Naive B cell (primary cell): ENCODE data around the gene CDH12. TPM values are rescaled to one million over a fixed set of nuclear protein-coding genes. Genes with fewer than 3 reads are reported as not detected.
"Not testable (repeated sequence)": the region's sequence is repeated elsewhere in the genome, so short reads cannot be mapped to it uniquely, and the experiment has no call there.

Source experiments
- ATAC-seq, 2 donors: fragments of 150-1000 bp; cut with Tn5 transposase; 2 replicates each; pipeline ENCODE4 v1.10.0; 2021; ENCODE audit warnings: low read depth in 2 of 2, mild to moderate bottlenecking in 2 of 2, moderate library complexity in 2 of 2
- DNase-seq: peaks from one replicate; pipeline ENCODE4 v3.0.0; 2022
- H3K27ac Mint-ChIP-seq, 6 donors: one replicate each; pipeline ENCODE4 v1.8.0; 2020 to 2022; ENCODE audit warnings: mild to moderate bottlenecking in 6 of 6, mixed read lengths in 6 of 6, moderate library complexity in 5 of 6, inconsistent platforms in 2 of 6
- H3K27me3 Mint-ChIP-seq, 3 donors: one replicate each; pipeline ENCODE4 v1.8.0; 2021 to 2022; ENCODE audit warnings: mixed read lengths in 3 of 3, mild to moderate bottlenecking in 1 of 3
- H3K36me3 Mint-ChIP-seq, 2 donors: one replicate each; pipeline ENCODE4 v1.8.0; 2020 to 2022; ENCODE audit warnings: mixed read lengths in 2 of 2, inconsistent platforms in 1 of 2, mild to moderate bottlenecking in 1 of 2
- H3K4me1 Mint-ChIP-seq, 3 donors: one replicate each; pipeline ENCODE4 v1.8.0; 2020 to 2022; ENCODE audit warnings: mixed read lengths in 3 of 3, inconsistent platforms in 1 of 3, mild to moderate bottlenecking in 1 of 3, moderate library complexity in 1 of 3
- H3K4me3 Mint-ChIP-seq, 8 donors: one replicate each; pipeline ENCODE4 v1.8.0; 2020 to 2022; ENCODE audit warnings: mild to moderate bottlenecking in 8 of 8, mixed read lengths in 8 of 8, moderate library complexity in 8 of 8, inconsistent platforms in 2 of 8
- H3K9me3 Mint-ChIP-seq, 7 donors: one replicate each; pipeline ENCODE4 v1.8.0; 2020 to 2022; ENCODE audit warnings: mixed read lengths in 7 of 7, mild to moderate bottlenecking in 5 of 7, inconsistent platforms in 2 of 7, moderate library complexity in 1 of 7
- polyA plus RNA-seq, 6 donors: library from polyadenylated mRNA; unstranded; fragments of 300-500 nt; fragmentation: Illumina TruSeq; gene quantifications; one replicate each; pipeline ENCODE4 v1.2.3, GENCODE V29; 2021; ENCODE audit warnings: low read depth in 6 of 6

The CDH12 gene
- polyA plus RNA-seq, 6 donors from 2014 or later: not detected

DNA sequence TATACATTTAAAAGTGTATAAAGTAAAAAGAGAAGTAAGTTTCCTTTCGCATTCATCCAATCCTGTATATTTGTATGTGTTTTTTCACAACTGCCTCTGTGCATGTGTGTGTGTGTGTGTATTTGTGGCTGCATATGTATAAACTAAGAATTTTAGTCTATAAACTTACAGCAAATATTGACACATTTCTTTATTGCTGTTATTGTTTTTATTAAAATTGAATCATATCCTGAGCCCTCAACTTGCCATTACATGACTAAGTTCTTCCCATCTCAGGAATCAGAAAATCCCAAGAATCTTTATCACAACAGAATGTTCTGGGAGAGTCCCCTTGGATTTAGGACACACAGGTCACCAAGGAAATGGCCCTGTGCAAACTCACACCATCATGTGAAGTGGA is 712.7 kb downstream of the CDH12 start:
- H3K27ac Mint-ChIP-seq, H3K4me3 Mint-ChIP-seq, ATAC-seq, DNase-seq, H3K4me1 Mint-ChIP-seq, H3K27me3 Mint-ChIP-seq, H3K9me3 Mint-ChIP-seq, H3K36me3 Mint-ChIP-seq: not testable (repeated sequence)

DNA sequence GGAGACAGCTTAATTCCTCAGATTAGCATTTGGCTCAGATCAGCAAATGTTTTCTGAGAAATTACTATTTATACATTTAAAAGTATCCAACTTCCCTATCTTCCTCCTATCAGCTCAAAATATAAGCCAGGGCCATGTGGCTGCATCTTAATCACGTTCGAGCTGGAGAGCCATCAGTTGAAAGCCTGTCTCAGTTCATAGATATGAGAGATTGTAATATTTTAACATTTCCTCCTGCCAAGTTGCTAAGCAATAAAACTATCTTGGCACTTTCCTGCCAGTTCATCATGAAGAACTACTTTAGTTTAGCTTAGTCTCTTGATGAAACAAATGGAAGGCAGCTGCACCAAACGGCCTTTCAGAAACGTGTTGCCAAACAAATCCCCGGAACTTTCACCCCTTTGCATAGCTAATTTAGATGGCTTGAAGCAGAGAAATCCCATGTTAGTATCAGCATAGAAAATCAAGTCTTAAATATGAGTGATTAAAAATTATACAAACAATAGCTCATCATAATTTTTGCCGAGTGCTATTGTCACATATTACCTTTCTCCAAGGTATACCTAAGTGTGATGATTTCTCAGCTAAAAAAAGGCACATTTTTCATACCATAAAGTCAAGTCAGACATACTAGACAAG is 713.4 kb downstream of the CDH12 start:
- not testable (repeated sequence) for H3K27ac Mint-ChIP-seq, H3K4me1 Mint-ChIP-seq, H3K36me3 Mint-ChIP-seq, H3K27me3 Mint-ChIP-seq, ATAC-seq, H3K4me3 Mint-ChIP-seq, DNase-seq, H3K9me3 Mint-ChIP-seq

DNA sequence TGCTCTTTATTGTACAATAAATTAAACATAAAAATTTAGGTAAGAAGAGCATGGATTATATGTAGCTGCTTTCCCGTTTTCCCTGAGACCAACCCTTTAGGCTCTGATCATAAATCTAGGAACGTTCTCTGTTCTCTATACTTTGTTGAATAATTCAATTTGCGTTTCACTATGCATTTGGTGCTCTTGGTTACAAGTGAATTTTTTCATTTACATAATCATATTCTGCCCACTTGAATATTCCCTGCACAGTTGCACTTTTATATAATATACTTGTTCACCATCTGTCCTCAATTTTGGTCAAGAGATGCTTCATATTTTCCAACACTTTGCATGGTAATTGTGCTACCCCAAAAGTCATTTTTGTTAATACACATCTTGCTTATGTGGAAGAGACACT is 741.8 kb downstream of the CDH12 start:
- DNase-seq (no peak), ATAC-seq (no peak)
- no peak overlapping the region for H3K4me3 Mint-ChIP-seq
- no peaks in the 10 kb centered on the region for H3K4me1 Mint-ChIP-seq
- H3K27ac Mint-ChIP-seq: no peak overlapping the region
- H3K27me3 Mint-ChIP-seq: no peaks in the 10 kb centered on the region
- H3K9me3 Mint-ChIP-seq: no peaks in the 10 kb centered on the region
- no peaks in the 10 kb centered on the region for H3K36me3 Mint-ChIP-seq

DNA sequence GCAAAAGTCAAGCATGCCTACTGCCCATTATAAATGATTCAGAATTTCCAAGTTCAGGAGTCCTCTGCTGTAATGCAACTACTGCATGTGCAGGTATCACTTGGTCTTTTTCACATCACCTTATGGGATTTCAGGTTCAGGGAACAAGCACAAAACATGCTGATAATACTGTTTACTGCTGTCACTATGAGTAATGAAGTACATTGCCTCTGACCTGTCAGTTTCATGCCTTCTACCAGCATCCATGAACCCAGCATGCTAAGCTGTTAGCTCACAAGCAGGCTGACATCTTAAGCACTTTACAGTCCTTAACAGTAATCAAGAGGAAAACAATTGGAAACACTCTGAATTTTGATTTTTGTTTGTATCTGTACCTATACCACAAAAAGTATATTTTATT is 743.8 kb downstream of the CDH12 start:
- ATAC-seq (no peak), DNase-seq (no peak)
- Mint-ChIP-seq H3K27me3 (no peaks in the 10 kb centered on the region), H3K9me3 (no peaks in the 10 kb centered on the region), H3K4me1 (no peaks in the 10 kb centered on the region), H3K4me3 (no peak overlapping the region), H3K36me3 (no peaks in the 10 kb centered on the region), H3K27ac (no peak overlapping the region)

DNA sequence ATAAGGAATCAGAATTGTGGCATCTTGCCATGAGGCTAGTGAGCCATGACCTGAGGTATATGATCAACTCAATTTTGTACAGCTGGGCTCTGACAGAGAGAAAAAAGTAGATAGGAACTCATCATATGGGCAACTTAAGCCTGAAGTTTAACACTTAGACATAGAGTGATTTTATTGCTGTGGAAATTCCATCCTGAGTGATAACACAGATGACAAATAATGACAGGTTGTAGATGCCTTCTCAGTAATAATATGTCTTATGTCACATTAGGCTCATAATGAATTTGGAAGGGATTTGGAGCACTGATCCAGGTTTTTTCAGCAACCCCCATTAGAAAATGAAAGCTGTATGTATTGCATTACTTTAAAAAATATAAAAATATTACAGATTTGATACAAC is 744.6 kb downstream of the CDH12 start:
- DNase-seq (no peak), ATAC-seq (no peak)
- Mint-ChIP-seq H3K36me3 (no peaks in the 10 kb centered on the region), H3K4me3 (no peak overlapping the region), H3K4me1 (no peaks in the 10 kb centered on the region), H3K27me3 (no peaks in the 10 kb centered on the region), H3K9me3 (no peaks in the 10 kb centered on the region), H3K27ac (no peak overlapping the region)

DNA sequence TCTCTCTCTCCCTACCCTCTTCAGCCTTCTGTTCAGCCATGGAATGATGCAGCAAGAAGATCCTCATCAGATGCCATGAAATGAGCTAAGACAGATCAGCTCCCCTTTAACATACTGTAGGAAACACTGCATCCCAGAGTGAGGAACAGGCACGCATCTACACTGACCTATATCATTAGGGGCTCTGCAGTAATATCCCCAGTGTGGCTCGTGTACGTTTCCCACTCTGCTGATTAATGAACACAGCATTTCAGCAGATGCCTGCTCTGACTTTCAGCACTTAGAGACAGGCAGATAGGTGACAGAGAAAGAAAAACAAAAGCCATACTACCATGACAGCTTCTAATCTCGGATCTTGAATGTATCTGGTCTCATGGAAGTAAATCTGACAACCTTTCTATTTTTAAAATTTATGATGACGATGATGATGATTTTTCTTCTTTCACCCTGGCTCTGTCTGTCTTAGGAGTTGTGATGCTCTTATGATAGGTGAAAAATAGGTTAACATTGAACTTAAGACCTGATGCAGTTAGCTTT is 750.3 kb downstream of the CDH12 start:
- no peaks in the 10 kb centered on the region for H3K4me1 Mint-ChIP-seq
- DNase-seq (no peak), ATAC-seq (no peak)
- no peaks in the 10 kb centered on the region for H3K9me3 Mint-ChIP-seq
- H3K36me3 Mint-ChIP-seq: no peaks in the 10 kb centered on the region
- H3K4me3 Mint-ChIP-seq: no peak overlapping the region
- H3K27me3 Mint-ChIP-seq: no peaks in the 10 kb centered on the region
- no peak overlapping the region for H3K27ac Mint-ChIP-seq

DNA sequence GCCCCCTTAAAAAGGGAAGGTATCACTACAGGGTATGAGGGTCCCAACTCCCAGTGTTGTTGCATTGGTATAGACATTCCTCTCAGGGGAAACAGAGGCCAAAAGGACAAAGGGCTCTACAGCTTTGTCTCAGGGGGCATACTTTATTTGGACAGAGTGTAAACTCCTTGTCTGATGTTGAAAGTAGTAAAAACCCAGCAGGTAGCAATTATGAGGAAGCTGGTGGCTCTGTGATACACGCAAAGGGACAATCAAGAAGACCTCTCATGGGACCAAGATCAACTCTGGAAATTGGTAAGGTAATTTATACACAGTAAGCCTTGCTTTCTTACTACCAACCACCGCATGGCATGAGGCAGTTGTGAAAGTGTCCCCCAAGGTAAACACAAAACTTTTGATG is 764.6 kb downstream of the CDH12 start:
- Mint-ChIP-seq H3K9me3 (peaks cover 0 to 6% (median 0%) of the 10 kb centered on the region in 7 donors), H3K27me3 (no peaks in the 10 kb centered on the region), H3K27ac (no peak overlapping the region), H3K36me3 (no peaks in the 10 kb centered on the region), H3K4me3 (no peak overlapping the region), H3K4me1 (no peaks in the 10 kb centered on the region)
- ATAC-seq (no peak), DNase-seq (no peak)

DNA sequence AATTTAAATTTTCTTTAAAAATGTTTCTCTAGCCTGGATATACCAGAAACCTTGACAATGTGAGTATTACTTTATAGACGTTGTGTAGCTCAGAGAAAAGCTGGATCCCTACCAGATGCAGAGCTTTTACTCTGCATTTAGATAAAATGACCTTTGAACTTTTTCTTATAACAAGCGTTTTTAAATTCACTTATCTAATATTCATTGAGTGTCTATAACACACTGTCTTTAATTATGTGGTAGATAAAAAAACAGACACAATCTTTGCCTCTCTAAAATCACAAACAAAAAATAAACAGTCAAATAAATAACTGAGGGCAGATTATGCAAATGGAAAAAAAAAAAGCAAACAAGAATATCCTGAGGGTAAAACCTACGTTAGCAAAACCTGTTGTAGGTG is 773.6 kb downstream of the CDH12 start:
- Mint-ChIP-seq H3K4me1 (no peaks in the 10 kb centered on the region), H3K4me3 (no peak overlapping the region), H3K27me3 (no peaks in the 10 kb centered on the region), H3K9me3 (peaks cover 0 to 3% (median 0%) of the 10 kb centered on the region in 7 donors), H3K36me3 (no peaks in the 10 kb centered on the region), H3K27ac (no peak overlapping the region)
- no peak for ATAC-seq
- DNase-seq: no peak

DNA sequence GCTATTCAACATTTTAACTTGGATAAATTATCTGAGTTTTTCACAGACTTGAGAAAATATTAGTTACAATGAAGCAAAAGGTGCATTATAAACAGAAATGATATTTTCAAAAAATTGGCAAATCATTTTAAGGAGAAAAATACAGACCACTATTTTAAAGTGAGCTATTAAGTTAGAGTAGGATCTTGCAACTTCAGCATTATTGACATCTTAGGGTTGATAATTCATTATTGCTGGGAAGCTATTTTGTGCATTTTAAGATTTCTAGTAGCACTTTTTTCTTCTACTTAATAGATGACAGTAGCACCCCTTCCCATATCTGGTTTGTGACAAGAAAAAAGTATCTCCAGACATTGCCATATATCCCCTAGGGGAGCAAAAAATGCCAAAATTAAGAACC is 774.1 kb downstream of the CDH12 start:
- Mint-ChIP-seq H3K27ac (no peak overlapping the region), H3K9me3 (peaks cover 0 to 3% (median 0%) of the 10 kb centered on the region in 7 donors), H3K4me1 (no peaks in the 10 kb centered on the region), H3K4me3 (no peak overlapping the region), H3K36me3 (no peaks in the 10 kb centered on the region), H3K27me3 (no peaks in the 10 kb centered on the region)
- DNase-seq: no peak
- no peak for ATAC-seq

DNA sequence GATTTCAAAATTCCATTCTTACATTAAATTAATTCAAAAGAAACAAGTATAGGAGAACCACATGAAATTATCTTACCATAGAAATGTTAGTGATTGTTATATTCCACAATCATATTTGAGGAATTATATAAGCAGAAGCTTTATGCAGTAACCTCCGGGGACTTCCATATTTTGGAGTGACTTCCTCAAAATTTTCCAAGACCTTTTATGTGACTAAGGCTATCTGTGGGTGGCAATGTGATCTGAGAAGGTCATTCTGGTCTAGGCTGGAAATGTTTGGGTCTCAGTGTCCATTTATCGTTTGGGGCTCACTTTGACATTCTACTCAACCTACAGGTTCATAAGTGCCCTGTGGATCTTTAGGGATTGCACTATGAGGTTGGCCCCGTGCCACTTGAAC is 776.6 kb downstream of the CDH12 start:
- no peaks in the 10 kb centered on the region for H3K27me3 Mint-ChIP-seq
- H3K9me3 Mint-ChIP-seq: peaks cover 0 to 8% (median 0%) of the 10 kb centered on the region in 7 donors
- no peaks in the 10 kb centered on the region for H3K4me1 Mint-ChIP-seq
- ATAC-seq (no peak), DNase-seq (no peak)
- H3K36me3 Mint-ChIP-seq: no peaks in the 10 kb centered on the region
- H3K27ac Mint-ChIP-seq: no peak overlapping the region
- no peak overlapping the region for H3K4me3 Mint-ChIP-seq

DNA sequence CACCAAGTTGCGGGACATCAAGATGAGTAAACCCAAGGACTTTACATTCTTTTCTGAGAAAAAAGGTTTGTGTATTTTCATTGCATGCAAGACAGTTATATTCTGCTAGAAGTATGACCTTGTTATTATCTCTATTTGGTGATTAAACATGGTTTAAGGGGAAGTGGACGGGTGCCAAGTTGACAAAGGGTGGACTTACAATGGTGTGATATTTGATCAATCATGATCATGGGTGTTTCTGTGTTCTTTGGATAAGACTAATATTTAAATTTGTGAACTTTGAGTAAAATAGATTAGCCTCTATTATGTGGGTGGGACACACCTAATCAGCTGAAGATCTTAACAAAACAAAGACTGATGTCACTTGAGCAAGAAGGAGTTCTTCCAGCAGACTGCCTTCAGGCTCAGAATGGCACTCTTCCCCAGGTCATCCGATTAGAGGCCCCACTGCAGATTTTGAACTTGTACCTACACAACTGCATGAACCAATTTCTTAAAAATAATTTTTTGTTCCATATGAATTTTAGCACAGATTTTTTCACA is 782.9 kb downstream of the CDH12 start:
- H3K4me3 Mint-ChIP-seq: no peak overlapping the region
- DNase-seq (no peak), ATAC-seq (no peak)
- no peaks in the 10 kb centered on the region for H3K36me3 Mint-ChIP-seq
- H3K27me3 Mint-ChIP-seq: no peaks in the 10 kb centered on the region
- peaks cover 0 to 9% (median 1%) of the 10 kb centered on the region in 7 donors for H3K9me3 Mint-ChIP-seq
- no peaks in the 10 kb centered on the region for H3K4me1 Mint-ChIP-seq
- no peak overlapping the region for H3K27ac Mint-ChIP-seq

DNA sequence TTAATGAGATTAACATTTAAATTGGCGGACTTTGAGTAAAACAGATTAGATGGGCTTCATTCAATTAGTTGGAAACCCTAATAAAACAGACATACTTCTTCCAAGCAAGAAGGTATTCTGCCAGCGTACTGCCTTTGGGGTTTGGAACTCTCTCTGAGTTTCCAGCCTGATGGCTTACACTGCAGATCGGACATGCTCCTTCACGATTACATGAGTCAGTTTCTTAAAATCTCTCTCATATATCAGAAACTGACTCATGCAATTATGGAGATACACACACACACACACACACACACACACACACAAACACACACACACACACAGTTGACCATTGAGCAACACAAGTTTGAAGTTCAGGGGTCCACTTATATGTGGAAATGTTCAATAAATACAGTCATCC is 789.4 kb downstream of the CDH12 start:
- Mint-ChIP-seq H3K27ac (no peak overlapping the region), H3K36me3 (no peaks in the 10 kb centered on the region), H3K4me3 (no peak overlapping the region), H3K27me3 (no peaks in the 10 kb centered on the region), H3K4me1 (no peaks in the 10 kb centered on the region), H3K9me3 (peaks cover 0 to 6% (median 0%) of the 10 kb centered on the region in 7 donors)
- DNase-seq: no peak
- no peak for ATAC-seq

DNA sequence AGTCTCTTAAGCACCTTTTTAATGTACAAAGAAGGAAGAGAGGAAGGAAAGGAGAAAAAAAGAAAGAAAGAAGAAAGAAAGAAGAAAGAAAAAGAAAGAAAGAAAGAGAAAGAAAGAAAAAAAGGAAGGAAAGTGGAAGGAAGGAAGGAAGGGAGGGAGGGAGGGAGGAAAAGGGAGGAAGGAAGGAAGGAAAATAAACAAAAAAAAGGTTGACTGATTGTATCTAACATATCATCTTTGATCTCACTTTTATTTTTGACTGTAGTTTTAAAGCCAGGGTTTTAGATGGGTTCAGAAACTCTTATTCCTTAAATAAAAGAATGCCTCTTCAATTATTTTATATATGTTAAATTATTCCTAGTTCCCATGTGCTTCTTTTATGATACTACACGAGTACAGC is 794.5 kb downstream of the CDH12 start:
- H3K4me1 Mint-ChIP-seq: no peaks in the 10 kb centered on the region
- H3K4me3 Mint-ChIP-seq: no peak overlapping the region
- H3K27ac Mint-ChIP-seq: no peak overlapping the region
- H3K36me3 Mint-ChIP-seq: no peaks in the 10 kb centered on the region
- ATAC-seq (no peak), DNase-seq (no peak)
- peaks cover 0 to 6% (median 0%) of the 10 kb centered on the region in 7 donors for H3K9me3 Mint-ChIP-seq
- no peaks in the 10 kb centered on the region for H3K27me3 Mint-ChIP-seq

DNA sequence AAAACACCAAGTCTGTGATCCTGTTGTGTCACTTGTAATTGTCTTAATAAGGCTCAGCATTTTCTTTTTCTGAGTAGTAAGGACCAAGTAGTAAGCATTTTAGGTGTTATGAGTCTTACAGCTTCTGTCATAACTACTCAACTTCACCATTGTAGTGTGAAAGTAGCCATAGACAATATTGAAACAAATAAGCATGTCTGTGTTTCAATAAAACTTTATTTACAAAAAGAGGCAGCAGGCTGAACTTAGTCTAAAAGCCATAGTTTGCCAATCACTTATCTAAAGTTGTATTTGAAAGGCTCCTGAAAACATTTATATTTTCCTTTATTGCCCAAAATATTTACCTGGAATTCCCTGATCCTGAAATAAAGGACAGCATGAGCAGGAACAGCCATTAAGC is 796.1 kb downstream of the CDH12 start:
- H3K4me3 Mint-ChIP-seq: no peak overlapping the region
- H3K27ac Mint-ChIP-seq: no peak overlapping the region
- no peak for ATAC-seq
- DNase-seq: no peak
- H3K9me3 Mint-ChIP-seq: peaks cover 0 to 6% (median 0%) of the 10 kb centered on the region in 7 donors
- no peaks in the 10 kb centered on the region for H3K4me1 Mint-ChIP-seq
- no peaks in the 10 kb centered on the region for H3K36me3 Mint-ChIP-seq
- no peaks in the 10 kb centered on the region for H3K27me3 Mint-ChIP-seq
